GM23338 (cell line): ENCODE data around the gene KCNH6.

Experiments
- CREB1 ChIP-seq: fragments of 250-450 bp; sonication (Bioruptor Pico); IDR thresholded peaks from 2 replicates; pipeline ENCODE4 v1.5.0; 2020; ENCODE audit warnings: low read depth, mild to moderate bottlenecking, moderate library complexity
- CTCF ChIP-seq, 2 experiments: fragments of 200-600 bp in 1 of 2; sonication (generic) in 1 of 2; conservative IDR thresholded peaks; 2 replicates each; pipeline versions ENCODE4 v1.5.1 to v1.6.1; 2016 to 2017; ENCODE audit warnings: antibody characterized with exemption in 2 of 2, low read depth in 2 of 2, mild to moderate bottlenecking in 2 of 2, moderate library complexity in 1 of 2
- EZH2 ChIP-seq: fragments of 200-600 bp; sonication (generic); IDR thresholded peaks from one replicate; pipeline ENCODE4 v1.8.0; 2017; ENCODE audit warnings: antibody characterized with exemption, mild to moderate bottlenecking, low read depth; ENCODE audit not compliant: unreplicated experiment
- EZH2phosphoT487 ChIP-seq: fragments of 200-600 bp; sonication (generic); IDR thresholded peaks from one replicate; pipeline ENCODE4 v1.8.1; 2018; ENCODE audit warnings: antibody characterized with exemption; ENCODE audit not compliant: unreplicated experiment
- JUNB ChIP-seq: IDR thresholded peaks from one replicate; pipeline ENCODE4 v1.6.1; 2016; ENCODE audit warnings: antibody characterized with exemption; ENCODE audit not compliant: unreplicated experiment
- NANOG ChIP-seq: IDR thresholded peaks from 2 replicates; pipeline ENCODE4 v1.6.1; 2016; ENCODE audit warnings: antibody characterized with exemption, borderline replicate concordance
- POLR2AphosphoS5 ChIP-seq: IDR thresholded peaks from 2 replicates; pipeline ENCODE4 v1.6.1; 2016; ENCODE audit warnings: antibody characterized with exemption, low read depth
- STAT1 ChIP-seq: IDR thresholded peaks from one replicate; pipeline ENCODE4 v1.6.1; 2016; ENCODE audit warnings: antibody characterized with exemption; ENCODE audit not compliant: unreplicated experiment
- ZNF114 ChIP-seq: fragments of 250-450 bp; sonication (Bioruptor Pico); IDR thresholded peaks from 2 replicates; pipeline ENCODE4 v1.5.0; 2020; ENCODE audit warnings: mild to moderate bottlenecking, moderate library complexity
- ZNF331 ChIP-seq: fragments of 250-450 bp; sonication (Bioruptor Pico); IDR thresholded peaks from 2 replicates; pipeline ENCODE4 v1.5.0; 2020; ENCODE audit warnings: low read depth, mild to moderate bottlenecking, moderate library complexity
- ZNF462 ChIP-seq: fragments of 250-450 bp; sonication (Bioruptor Pico); IDR thresholded peaks from 2 replicates; pipeline ENCODE4 v1.5.0; 2020; ENCODE audit warnings: mild to moderate bottlenecking, moderate library complexity
- TF ChIP-seq, protein P1 (sequence below): IDR thresholded peaks from one replicate; pipeline ENCODE4 v1.6.1; 2018; ENCODE audit warnings: antibody characterized with exemption; ENCODE audit not compliant: unreplicated experiment

DNA sequence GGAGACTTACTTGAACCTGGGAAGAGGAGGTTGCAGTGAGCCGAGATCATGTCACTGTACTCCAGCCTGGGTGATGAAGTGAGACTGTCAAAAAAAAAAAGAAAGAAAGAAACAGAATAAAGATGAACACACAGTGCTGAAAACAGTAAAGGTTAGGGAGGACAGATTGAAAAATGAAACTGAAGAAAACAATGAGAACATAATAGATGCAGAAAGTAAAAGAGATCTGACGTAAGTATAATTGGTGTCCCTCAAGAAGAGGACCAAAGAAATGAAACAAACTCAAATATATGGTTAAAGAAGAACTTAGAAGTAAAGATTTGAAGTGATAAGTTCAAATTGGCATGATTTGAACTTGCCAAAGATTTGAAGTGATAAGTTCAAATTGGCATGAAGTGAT is 34.3 kb downstream of the KCNH6 start:
- no peak for TF ChIP-seq CTCF (conservative IDR thresholded peaks at IDR 0.05; ENCODE audit: low read depth in 2 of 2)
- TF ChIP-seq EZH2, result no peak
- TF ChIP-seq CREB1, result no peak
- TF ChIP-seq, protein P1, sequence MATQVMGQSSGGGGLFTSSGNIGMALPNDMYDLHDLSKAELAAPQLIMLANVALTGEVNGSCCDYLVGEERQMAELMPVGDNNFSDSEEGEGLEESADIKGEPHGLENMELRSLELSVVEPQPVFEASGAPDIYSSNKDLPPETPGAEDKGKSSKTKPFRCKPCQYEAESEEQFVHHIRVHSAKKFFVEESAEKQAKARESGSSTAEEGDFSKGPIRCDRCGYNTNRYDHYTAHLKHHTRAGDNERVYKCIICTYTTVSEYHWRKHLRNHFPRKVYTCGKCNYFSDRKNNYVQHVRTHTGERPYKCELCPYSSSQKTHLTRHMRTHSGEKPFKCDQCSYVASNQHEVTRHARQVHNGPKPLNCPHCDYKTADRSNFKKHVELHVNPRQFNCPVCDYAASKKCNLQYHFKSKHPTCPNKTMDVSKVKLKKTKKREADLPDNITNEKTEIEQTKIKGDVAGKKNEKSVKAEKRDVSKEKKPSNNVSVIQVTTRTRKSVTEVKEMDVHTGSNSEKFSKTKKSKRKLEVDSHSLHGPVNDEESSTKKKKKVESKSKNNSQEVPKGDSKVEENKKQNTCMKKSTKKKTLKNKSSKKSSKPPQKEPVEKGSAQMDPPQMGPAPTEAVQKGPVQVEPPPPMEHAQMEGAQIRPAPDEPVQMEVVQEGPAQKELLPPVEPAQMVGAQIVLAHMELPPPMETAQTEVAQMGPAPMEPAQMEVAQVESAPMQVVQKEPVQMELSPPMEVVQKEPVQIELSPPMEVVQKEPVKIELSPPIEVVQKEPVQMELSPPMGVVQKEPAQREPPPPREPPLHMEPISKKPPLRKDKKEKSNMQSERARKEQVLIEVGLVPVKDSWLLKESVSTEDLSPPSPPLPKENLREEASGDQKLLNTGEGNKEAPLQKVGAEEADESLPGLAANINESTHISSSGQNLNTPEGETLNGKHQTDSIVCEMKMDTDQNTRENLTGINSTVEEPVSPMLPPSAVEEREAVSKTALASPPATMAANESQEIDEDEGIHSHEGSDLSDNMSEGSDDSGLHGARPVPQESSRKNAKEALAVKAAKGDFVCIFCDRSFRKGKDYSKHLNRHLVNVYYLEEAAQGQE, result no peak
- no peak for TF ChIP-seq ZNF331 (CRISPR knock-in tag)
- TF ChIP-seq NANOG, result no peak
- TF ChIP-seq POLR2AphosphoS5, result no peak
- TF ChIP-seq EZH2phosphoT487, result no peak
- TF ChIP-seq JUNB, result no peak
- TF ChIP-seq ZNF462, result no peak
- no peak for TF ChIP-seq STAT1
- TF ChIP-seq ZNF114 (CRISPR knock-in tag), result no peak
